ENCODE results near the gene UNKL.
"Not testable (repeated sequence)": the region's sequence is repeated elsewhere in the genome, so short reads cannot be mapped to it uniquely, and the experiment has no call there.

Gene UNKL

GRCh38 chr16:1335211-1335971, 79.1 kb downstream of the UNKL start:
- no peak for DNase-seq

DNA sequence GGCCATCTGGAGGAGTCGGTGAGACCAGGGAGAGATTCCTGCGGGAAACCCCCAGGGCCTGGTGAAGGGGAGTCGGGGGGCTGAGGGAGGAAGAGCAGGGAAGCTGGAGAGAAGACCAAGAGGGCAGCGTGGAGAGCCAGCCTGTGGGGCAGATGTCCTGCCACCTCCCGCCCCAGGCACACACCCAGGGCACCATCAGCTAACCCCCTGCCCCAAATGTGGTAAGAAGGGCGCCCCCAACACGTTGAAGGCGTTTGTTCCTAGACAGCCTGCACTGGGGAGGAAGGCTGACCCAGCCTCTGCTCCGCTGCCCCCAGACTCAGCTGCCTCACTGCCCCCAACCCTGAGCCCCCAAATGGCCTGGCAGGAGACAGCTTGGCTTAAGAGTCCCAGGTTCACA, 79.8 kb downstream of the UNKL start:
- no peak for DNase-seq

DNA sequence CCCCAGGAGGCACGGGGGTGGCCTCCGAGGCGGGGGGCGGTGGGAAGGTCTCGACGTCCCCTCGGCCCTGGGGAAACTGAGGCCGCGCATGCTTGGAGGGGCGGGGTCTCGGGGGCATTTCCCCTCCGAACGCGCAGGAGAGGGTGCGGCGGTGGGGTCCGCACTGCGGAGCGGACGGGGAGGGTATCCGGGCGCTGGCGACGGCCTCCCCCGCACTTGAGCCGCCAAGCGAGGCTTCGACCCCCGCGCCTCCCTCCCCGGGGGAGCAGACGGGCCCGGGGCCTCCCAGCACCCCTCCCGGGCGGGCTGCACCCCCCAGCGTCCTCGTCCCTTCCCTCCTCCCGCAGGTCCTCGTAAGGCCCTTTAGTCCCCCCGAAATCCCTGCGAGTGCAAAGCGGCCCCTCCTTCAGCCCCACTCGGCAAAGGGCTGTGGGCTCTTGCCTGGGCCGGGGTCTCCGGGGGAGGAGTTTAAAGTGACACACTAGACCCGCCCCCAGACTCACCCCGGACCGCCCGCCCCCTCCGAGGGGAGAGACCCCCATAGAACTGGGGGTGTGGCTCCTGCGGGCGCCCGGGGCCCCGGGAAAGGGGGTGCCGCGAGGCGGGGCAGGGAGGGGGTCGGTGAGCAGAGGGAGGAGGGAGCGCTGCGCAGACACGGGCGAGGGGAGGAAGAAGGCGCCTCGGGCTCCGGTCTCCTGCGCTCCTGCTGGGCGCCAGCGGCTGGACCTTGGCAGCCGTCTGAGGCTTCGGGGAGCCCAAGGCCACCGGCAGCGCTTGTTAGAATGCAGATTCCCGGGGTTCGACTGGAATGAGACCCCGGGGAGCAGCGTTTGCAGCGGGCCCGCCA, 80.4 kb downstream of the UNKL start:
- no peak for DNase-seq

DNA sequence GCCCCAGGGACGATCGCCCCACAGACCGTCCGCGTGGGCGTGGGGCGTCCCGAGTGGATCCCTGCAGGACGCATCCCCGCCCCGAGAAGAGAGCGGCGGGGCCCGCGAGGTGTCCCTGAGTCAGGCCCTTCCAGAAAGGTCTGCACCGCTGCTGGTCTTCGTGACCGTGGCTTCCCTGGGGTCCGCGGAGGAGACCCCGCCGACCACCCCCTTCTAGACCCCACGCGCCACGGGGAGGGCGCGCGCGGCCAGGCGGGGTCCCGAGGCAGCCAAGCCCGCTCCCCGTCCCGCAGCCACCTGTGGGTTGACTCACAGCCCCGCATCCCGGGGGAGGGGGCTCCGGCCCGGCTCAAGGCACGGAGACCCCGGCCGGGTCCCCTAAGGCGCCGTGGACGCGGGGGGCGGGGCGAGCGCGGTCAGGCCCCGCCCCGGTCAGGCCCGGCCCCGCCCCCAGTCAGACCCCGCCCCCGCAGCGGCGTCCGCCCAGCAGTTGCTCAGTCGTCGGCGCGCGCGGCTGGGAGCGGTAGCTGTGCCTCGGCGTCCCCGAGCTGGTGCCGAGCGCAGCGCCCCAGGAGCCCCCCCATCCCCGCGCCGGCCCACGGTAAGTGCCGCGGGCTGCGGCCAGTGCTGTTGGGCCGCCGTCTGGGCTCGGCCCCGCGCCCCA, 81.2 kb downstream of the UNKL start, which contains the start of gene BAIAP3:
TSS of gene BAIAP3 (plus strand) at position 497 of the 664 bp plus-strand sequence. CDS start 4,905 bp downstream, outside the sequence.
- no peak for DNase-seq

GRCh38 chr16:1332618-1333148, 81.8 kb downstream of the UNKL start:
- DNase-seq, result no peak

DNA sequence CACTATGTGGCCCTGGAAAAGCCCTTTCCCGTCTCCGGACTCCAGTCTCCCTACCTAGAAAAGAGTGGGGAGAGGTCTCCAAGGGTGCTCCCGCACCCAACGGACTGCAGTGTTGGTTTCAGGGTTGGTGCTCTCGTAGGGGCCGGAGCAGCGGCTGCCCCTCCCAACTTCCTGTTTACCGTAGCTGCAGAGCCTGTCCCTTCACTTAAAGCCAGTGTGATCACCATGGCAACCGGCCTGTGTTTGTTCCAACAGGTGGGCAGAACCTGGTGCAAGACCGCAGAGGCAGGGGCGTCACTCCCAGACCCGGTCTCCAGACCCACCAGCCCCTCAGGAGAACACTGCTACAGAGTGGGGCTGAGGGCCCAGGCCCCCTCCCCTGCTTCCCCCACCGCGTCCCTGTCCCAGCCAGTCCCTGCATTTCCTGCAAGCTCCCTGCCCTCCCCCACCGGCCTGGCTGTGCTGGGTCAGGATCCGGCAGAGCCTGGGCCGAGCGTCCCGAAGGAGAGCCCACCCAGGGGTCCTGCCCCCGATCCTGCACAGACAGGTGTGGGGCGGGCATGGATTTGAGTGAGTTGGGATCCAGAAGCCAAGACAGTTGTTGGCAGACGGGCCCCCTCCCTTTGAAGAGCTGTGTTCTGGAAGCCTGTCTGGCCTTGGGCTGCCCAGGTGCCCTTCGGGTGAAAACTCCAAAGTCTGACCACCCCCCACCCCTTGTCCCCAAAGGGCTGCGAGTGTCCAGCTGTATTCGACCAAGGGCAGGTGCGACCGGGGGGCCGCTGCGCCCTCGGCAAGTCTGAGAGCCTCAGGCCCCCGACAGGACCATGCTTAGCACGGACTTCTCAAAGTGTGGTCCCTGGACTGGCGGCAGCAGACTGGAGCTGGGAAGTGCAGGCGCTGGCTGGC, 82.5 kb downstream of the UNKL start:
- peak; percentile 70 for DNase-seq

GRCh38 chr16:1330931-1331711, 83.4 kb downstream of the UNKL start:
- no peak for DNase-seq

DNA sequence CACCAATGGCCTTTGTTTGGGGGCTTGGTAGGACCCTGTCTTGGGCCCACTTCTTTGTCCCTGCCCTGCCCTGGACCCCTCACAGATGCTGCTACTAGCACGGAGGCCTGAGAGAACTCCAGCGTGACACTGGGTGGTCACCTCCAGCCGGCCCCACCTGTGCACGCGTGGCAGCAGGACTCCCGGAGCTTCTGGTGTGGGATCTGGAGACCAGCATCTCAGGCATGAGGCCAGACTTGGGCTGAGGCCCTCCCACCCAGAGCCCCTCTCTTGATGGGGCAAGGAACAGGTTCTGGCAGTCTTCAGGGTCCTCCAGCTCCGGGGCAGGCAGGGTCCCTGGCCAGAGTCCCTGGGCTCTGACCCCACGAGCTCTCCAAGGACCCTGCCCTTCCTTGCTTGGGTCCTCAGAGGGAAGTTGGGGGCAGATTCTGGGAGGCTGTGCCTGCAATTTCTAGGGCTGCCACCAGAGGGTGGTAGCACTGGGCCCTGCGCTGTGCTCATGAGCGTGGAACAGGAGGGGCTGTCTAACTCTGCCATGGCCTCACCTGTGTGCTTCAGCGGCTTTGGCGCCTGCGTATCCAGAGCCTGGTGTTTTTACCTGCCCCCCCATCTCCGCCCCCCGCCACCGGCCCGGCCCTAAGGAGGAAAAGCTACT, 84.1 kb downstream of the UNKL start:
- DNase-seq, result no peak

DNA sequence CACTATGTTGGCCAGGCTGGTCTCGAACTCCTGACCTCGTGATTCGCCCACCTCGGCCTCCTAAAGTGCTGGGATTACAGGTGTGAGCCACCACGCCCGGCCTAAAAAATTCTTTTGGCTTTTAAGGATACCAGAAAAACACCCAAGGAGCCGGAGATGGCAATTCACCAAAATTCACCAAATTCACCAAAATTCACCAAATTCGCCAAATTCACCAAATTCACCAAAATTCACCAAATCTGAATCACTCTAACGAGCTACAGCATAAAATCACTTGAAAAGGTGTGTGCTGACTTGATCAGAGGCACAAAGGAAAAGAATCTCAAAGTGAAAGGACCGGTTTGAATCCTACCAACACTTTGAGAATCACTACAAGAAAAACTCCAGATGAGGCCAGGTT, 85.5 kb downstream of the UNKL start:
- not testable (repeated sequence) for DNase-seq

GRCh38 chr16:1328136-1328535, 86.4 kb downstream of the UNKL start:
- DNase-seq, result not testable (repeated sequence)

DNA sequence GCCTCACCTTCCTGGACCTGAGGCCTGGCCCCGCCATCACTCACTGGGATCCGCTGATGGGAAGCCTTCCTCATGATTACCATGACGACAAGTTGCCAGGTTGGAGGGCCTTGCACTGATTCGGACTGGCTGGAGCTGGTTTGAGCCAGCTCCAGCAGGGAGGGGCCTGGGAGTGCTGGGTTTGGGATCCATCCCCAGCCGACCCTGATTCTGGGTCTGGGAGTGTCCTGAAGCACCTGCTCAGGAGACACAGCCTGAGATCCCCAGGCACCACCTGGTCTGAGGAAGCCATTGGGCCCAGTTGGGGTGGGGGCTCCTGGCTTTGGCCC, 86.9 kb downstream of the UNKL start:
- no peak for DNase-seq

GRCh38 chr16:1326946-1327618, 87.4 kb downstream of the UNKL start:
- no peak for DNase-seq

- DNase-seq, result no peak
Observed at GRCh38 chr16:1326391-1326790, 88.1 kb downstream of the UNKL start.

DNA sequence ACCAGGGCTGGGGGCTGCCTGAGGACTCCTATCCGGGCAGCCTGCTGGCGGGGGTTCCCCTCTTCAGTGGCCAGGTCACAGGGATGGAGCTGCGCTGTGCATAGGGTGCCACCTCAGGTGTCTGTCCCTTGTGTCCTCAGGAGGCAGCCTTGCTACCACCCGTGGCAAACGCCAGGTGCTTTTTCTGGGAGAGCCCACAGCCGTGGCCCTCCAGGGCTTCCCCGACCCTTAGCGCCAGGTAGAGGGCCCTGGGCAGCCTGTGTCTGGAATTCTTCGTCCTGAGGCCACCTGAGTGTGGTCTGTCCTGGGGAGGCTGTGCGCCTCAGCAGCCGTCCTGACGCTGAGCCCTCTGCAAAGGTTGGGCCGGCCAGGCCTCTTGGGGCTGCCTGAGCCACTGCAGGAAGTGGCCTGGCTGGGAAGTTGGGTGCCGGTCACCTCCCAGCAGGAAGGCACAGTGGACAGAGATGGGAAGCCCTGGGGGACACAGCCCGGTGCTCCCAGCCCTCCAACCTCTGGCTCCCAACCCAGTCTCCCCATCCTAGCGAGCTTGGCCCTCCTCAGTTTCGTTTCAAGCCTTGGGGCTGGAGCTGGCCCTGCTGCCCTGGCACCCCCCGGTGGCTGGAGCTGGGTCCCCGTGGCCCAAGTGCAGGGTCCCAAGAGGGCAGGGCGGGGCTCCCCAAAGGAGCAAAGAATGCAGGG, 88.7 kb downstream of the UNKL start:
- DNase-seq, result no peak

- no peak for DNase-seq
Observed at GRCh38 chr16:1325261-1325660, 89.2 kb downstream of the UNKL start.

DNA sequence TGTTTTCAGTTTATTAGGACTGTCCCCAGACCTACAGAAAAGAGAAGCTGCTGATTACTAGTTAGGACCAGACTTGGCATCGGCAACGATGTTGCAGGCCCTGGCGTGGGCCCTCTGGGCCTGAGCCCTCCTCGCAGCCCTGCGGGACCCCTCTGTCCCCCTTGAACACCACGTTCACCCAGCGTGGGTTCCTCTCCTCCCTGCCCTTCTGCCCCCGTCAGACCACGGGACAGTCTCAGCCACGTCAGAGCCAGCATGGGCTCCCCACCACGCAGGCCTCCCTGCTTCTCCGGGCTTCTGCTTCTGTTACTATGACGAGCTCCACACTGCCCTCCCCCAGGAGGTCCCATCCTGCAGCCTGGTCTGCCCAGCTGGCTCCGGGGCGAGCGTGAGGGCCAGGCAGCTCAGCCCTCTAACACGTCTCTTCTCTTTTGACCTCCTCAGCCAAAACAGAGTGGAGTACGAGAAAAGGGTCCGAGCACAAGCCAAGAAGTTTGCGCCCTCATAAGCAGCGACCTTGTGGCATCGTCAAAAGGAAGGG, 90.1 kb downstream of the UNKL start:
- no peak for DNase-seq

DNA sequence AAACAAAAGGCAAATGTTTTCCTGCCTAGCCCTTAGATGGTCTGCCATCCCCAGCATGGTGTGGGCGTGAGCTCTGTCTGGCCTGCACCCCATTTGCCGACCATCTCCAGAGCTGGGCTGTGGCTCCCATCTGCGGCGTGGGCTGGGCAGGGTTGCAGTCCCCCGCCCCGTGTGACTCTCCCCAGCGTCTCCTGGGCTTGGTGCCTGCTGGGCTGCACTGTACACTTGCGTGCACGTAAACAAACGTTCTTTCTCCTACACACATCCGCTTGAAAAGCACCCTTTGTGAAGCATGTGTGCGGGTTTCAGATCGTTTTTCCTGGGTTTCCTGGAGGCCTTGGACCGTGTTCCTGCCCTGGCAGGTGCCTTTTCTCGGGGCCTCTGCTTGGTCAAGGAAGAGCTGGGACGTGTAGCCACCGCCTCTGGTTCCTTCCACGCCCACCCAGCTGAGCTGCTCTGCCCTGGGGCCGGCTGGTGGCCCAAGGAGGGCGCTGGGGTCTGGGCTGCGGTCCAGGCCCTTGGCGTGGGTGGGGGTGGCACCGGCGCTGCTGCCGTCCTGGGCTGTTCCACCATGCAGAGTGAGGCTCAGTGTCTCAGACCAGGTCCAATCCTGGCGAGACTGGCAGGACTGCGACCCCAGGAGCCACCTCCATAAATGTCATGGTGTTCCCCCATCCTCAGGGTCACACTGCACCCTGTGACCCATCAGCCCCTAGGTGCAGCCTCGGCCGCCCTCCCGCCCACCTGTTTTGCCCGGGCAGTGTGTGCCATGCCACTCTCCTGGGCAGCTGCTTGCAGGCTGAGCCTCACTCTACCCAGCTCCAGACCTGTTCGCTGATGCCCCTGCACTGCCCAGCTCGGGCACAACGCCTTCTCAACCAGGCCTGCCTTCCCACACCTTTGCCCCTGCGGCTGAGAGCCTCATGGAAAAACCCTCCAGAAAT, 90.9 kb downstream of the UNKL start:
- DNase-seq, result peak; percentile 41

DNA sequence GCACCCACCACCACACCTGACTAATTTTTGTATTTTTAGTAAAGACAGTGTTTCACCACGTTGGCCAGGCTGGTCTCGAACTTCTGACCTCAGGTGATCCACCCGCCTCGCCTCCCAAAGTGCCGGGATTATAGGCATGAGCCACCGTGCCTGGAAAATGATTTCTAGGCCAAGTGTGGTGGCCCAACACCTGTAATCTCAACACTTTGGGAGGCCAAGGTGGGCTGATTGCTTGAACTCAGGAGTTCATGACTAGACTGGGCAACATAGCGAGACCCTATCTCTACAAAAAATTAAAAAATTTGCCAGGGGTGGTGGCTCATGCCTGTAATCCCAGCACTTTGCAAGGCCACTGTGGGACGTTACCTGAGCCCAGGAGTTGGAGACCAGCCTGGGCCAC, 92.1 kb downstream of the UNKL start:
- no peak for DNase-seq
